ENCODE data around the gene RIMKLA. TPM values are rescaled to one million over a fixed set of nuclear protein-coding genes. Genes with fewer than 3 reads are reported as not detected.

The RIMKLA gene
- total RNA-seq, 2 experiments from 2014 or later, result 0.11 TPM; not detected in 1

- Histone ChIP-seq H3K9me3 (ENCODE audit: control insufficient read depth in 1 of 2, insufficient read depth in 1 of 2, low read length in 2 of 2) (no peaks in the 10 kb centered on the region), H3K27ac (ENCODE audit: low read depth in 1 of 2, low read length in 2 of 2) (no peak overlapping the region), H3K4me1 (ENCODE audit: insufficient read depth, low read length) (peaks cover 29% of the 10 kb centered on the region), H3K36me3 (ENCODE audit: insufficient read depth, low read length) (peaks cover 43% of the 10 kb centered on the region), H3K4me3 (ENCODE audit: low read length) (no peak overlapping the region), H3K27me3 (ENCODE audit: control insufficient read depth in 1 of 2, insufficient read depth in 2 of 2, low read length in 2 of 2) (no peaks in the 10 kb centered on the region)
- ATAC-seq (ENCODE audit: poor library complexity), result no peak
- peak overlapping the region; percentile 86 for H3K27ac Mint-ChIP-seq
- no peak for DNase-seq
- H3K27me3 Mint-ChIP-seq, result no peaks in the 10 kb centered on the region
- intact Hi-C loops (cut with DNase I, micrococcal nuclease), result loop anchor here in 1 of 2 experiments (5.0 to 10.0 kb wide), 3 partner anchors 306 to 424 kb away; partner anchors contain the start of genes C1orf50, P3H1 and ZNF691
- no peak for TF ChIP-seq CTCF (IDR thresholded peaks at IDR 0.05)
- H3K9me3 Mint-ChIP-seq, result no peaks in the 10 kb centered on the region
- peaks cover 69% of the 10 kb centered on the region for H3K4me1 Mint-ChIP-seq (ENCODE audit: low read depth)
- H3K4me3 Mint-ChIP-seq, result peak overlapping the region; percentile 6
- POLR2A ChIA-PET, result no interaction called here
- peaks cover 55% of the 10 kb centered on the region for H3K36me3 Mint-ChIP-seq (ENCODE audit: low read depth)
- CTCF ChIA-PET, result no interaction called here
Measured at GRCh38 chr1:42461196-42461595, 80.6 kb downstream of the RIMKLA start.

DNA sequence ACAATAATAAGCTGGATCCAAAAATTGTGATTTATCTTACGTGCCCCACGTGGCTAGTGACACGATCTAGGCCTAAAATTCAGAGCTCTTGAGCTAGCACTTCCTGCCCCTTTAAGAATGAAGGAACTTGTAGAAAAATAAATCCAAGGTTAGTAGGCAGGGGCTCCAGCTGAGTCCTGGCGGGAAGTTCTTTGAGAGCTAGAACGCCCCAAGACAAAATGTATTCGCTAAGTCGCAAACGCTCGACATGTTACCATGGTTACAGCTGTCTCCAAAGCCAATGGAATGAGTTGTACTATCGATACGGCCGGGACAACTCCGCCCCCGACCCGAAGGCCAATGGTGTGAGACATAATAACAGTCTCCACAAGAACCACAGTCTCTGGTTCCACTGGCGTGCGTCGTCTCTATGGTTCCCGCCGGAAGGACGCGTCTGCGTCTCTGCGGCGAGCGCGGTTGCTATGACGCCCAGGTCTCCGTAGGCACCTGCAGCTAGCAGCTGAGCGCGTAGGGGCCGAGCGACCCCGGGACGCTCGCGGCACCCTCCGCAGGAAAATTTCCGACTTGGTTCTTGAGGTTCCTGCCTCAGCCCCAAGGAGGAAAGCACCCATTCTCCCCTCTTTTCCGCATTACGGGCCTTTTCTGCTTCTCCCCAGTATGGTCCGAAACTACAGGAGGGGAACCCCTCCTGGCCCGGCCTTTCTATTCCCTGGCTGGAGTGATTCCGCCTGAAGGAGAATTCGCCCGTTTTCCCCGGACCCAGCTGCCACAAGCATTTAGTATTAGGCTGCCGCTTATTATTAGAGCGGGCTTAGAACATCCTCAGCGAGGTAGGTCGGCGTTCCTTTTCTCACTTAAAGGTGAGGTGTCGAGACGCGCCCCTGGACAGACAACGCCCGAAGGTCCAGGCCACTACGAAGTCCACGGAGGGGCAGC lies 82.5 kb downstream of the RIMKLA start, which contains the start of gene CCDC30:
TSS of gene CCDC30 (plus strand) at position 459 of the 936 bp plus-strand sequence. CDS start 17,266 bp downstream, outside the sequence.
- H3K4me1 Mint-ChIP-seq (ENCODE audit: low read depth), result peaks cover 52% of the 10 kb centered on the region
- no peaks in the 10 kb centered on the region for H3K9me3 ChIP-seq (ENCODE audit: control insufficient read depth in 1 of 2, insufficient read depth in 1 of 2, low read length in 2 of 2)
- ATAC-seq (ENCODE audit: poor library complexity) (peak; percentile 97), DNase-seq (peak; percentile 91 to 99 (median 95))
- peaks cover 39% of the 10 kb centered on the region for H3K36me3 Mint-ChIP-seq (ENCODE audit: low read depth)
- H3K36me3 ChIP-seq (ENCODE audit: insufficient read depth, low read length), result peaks cover 39% of the 10 kb centered on the region
- H3K27me3 ChIP-seq (ENCODE audit: control insufficient read depth in 1 of 2, insufficient read depth in 2 of 2, low read length in 2 of 2), result no peaks in the 10 kb centered on the region
- peak within 1 kb of the TSS; percentile 49 to 86 for H3K27ac ChIP-seq (ENCODE audit: low read depth in 1 of 2, low read length in 2 of 2)
- H3K27ac Mint-ChIP-seq, result peak within 1 kb of the TSS; percentile 86
- ChIA-PET CTCF (interaction anchor here (0.6 to 0.9 kb wide), 3 partner anchors 12 to 177 kb away, joined by 3 to 5 read pairs (median 4); no protein-coding TSS in a partner anchor), POLR2A (interaction anchor here (1.0 to 1.7 kb wide), 7 partner anchors 11 to 709 kb away, joined by 3 to 11 read pairs (median 5); partner anchors contain the start of genes C1orf50, CFAP57, EBNA1BP2 and P3H1)
- peak within 1 kb of the TSS; percentile 69 for H3K4me3 ChIP-seq (ENCODE audit: low read length)
- H3K4me3 Mint-ChIP-seq, result peak within 1 kb of the TSS; percentile 87
- intact Hi-C loops (cut with DNase I, micrococcal nuclease), result loop anchor here (2.0 to 10.0 kb wide), 5 partner anchors 128 to 426 kb away; partner anchors contain the start of genes C1orf50 (in 1 of the 2), FOXJ3 (in 1 of the 2), P3H1 (in 1 of the 2) and PPIH (in 1 of the 2)
- no peak for TF ChIP-seq CTCF (IDR thresholded peaks at IDR 0.05)
- peaks cover 4% of the 10 kb centered on the region for H3K27me3 Mint-ChIP-seq
- no peaks in the 10 kb centered on the region for H3K9me3 Mint-ChIP-seq
- peaks cover 15% of the 10 kb centered on the region for H3K4me1 ChIP-seq (ENCODE audit: insufficient read depth, low read length)

DNA sequence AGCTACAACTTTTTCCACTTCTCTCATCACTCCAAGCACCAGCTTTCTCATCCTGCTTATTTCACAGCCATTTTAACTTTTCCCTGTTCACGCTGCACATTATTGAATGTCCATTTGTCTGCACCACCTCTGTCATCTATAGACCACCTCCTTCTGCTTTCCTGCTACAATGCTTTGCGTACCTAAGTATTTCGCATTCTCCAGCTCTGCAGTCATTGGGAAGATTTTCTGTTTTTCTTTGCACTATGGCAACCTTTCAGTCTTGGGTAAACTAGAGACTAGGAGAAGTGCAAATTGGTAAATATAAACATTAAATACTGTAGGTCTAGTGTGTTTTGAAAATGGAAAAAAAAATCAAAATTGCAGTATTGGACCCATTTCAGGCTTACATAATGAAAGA lies 83.3 kb downstream of the RIMKLA start:
- Mint-ChIP-seq H3K27me3 (peaks cover 4% of the 10 kb centered on the region), H3K4me3 (peak overlapping the region; percentile 87), H3K9me3 (no peaks in the 10 kb centered on the region), H3K36me3 (ENCODE audit: low read depth) (peaks cover 30% of the 10 kb centered on the region), H3K4me1 (ENCODE audit: low read depth) (peaks cover 45% of the 10 kb centered on the region), H3K27ac (peak overlapping the region; percentile 86)
- TF ChIP-seq CTCF (IDR thresholded peaks at IDR 0.05), result no peak
- Histone ChIP-seq H3K27me3 (ENCODE audit: control insufficient read depth in 1 of 2, insufficient read depth in 2 of 2, low read length in 2 of 2) (no peaks in the 10 kb centered on the region), H3K4me1 (ENCODE audit: insufficient read depth, low read length) (peaks cover 14% of the 10 kb centered on the region), H3K9me3 (ENCODE audit: control insufficient read depth in 1 of 2, insufficient read depth in 1 of 2, low read length in 2 of 2) (no peaks in the 10 kb centered on the region), H3K36me3 (ENCODE audit: insufficient read depth, low read length) (peaks cover 31% of the 10 kb centered on the region), H3K27ac (ENCODE audit: low read depth in 1 of 2, low read length in 2 of 2) (no peak overlapping the region), H3K4me3 (ENCODE audit: low read length) (no peak overlapping the region)
- ChIA-PET POLR2A (interaction anchor here (1.7 kb wide), 1 partner anchor 144 kb away, joined by 6 read pairs; no protein-coding TSS in a partner anchor), CTCF (interaction anchor here (0.6 to 0.9 kb wide), 3 partner anchors 11 to 176 kb away, joined by 3 to 5 read pairs (median 4); no protein-coding TSS in a partner anchor)
- no peak for DNase-seq
- intact Hi-C loops (cut with DNase I, micrococcal nuclease), result loop anchor here (2.0 to 10.0 kb wide), 5 partner anchors 129 to 427 kb away; partner anchors contain the start of genes C1orf50 (in 1 of the 2), FOXJ3 (in 1 of the 2), P3H1 (in 1 of the 2) and PPIH (in 1 of the 2)
- no peak for ATAC-seq (ENCODE audit: poor library complexity)
